GM12878 (cell line): Measurements from ENCODE around the gene CRMP1. TPM values are rescaled to one million over a fixed set of nuclear protein-coding genes. Genes with fewer than 3 reads are reported as not detected.

Experiments used
- ATAC-seq: fragments of 200-7000 bp; cut with Tn5 transposase; 3 replicates; pipeline ENCODE4 v1.9.1; 2020; ENCODE audit warnings: mild to moderate bottlenecking, moderate library complexity
- BruUV-seq: library from RNA; stranded (reverse); fragments of 400-500 nt; replicated peaks from 2 replicates; lab custom pipeline; 2021; lab: Mats Ljungman, UMichigan
- CTCF ChIA-PET: fragments of 300-600 bp; sonication (Branson Sonifier 250); formaldehyde crosslinking; extraction: SDS; loops from one replicate; lab custom pipeline; 2021; ENCODE audit warnings: inconsistent platforms; lab: Yijun Ruan, JAX
- POLR2A ChIA-PET: fragments of 350-600 bp; formaldehyde crosslinking; extraction: SDS; loops from one replicate; lab custom pipeline; 2021; ENCODE audit warnings: inconsistent platforms; lab: Charles Lee
- RAD21 ChIA-PET: fragments of 300-600 bp; sonication (Branson Sonifier 250); formaldehyde crosslinking; loops from one replicate; lab custom pipeline; 2023; ENCODE audit warnings: antibody characterized with exemption; ENCODE audit not compliant: unreplicated experiment; lab: Charles Lee
- SMC1A ChIA-PET: fragments of 300-600 bp; sonication (Branson Sonifier 250); formaldehyde crosslinking; loops from one replicate; lab custom pipeline; 2023; ENCODE audit not compliant: unreplicated experiment, uncharacterized antibody; lab: Charles Lee
- DNase-seq: peaks from one replicate; pipeline ENCODE4 v3.0.0-alpha.2; 2011; ENCODE audit warnings: low read depth, low spot score
- FAIRE-seq: peaks from 3 replicates; lab custom pipeline; 2011; peaks lifted over from hg19 to GRCh38; lab: Jason Lieb, UNC
- H2AFZ ChIP-seq: 2 replicates; pipeline ENCODE4 v1.6.0; 2011; ENCODE audit warnings: low read depth, low read length, control low read depth; ENCODE audit not compliant: control insufficient read depth
- H3K27ac ChIP-seq: 2 replicates; pipeline ENCODE4 v1.5.1; 2011; ENCODE audit warnings: control low read depth; ENCODE audit not compliant: control insufficient read depth, insufficient read depth
- H3K27me3 ChIP-seq, 2 experiments: replicated peaks in 1 of 2; 2 replicates each; pipeline versions ENCODE4 v1.6.0 to v1.6.1; 2011; ENCODE audit warnings: low read length in 1 of 2; ENCODE audit not compliant: control insufficient read depth in 2 of 2, insufficient read depth in 2 of 2
- H3K36me3 ChIP-seq, 2 experiments: 2 replicates each; pipeline ENCODE4 v1.5.1; 2011; ENCODE audit warnings: low read length in 1 of 2; ENCODE audit not compliant: control insufficient read depth in 2 of 2, insufficient read depth in 2 of 2
- H3K4me1 ChIP-seq: 2 replicates; pipeline ENCODE4 v1.6.1; 2011; ENCODE audit warnings: mild to moderate bottlenecking, low read length, moderate library complexity, mixed read lengths; ENCODE audit not compliant: control insufficient read depth, insufficient read depth
- H3K4me2 ChIP-seq: 2 replicates; pipeline ENCODE4 v1.6.0; 2011; ENCODE audit warnings: control low read depth; ENCODE audit not compliant: control insufficient read depth, insufficient read depth
- H3K4me3 ChIP-seq: fragments of 200-600 bp; sonication (generic); 2 replicates; pipeline ENCODE4 v1.5.1; 2016
- H3K79me2 ChIP-seq: 2 replicates; pipeline ENCODE4 v1.6.0; 2011; ENCODE audit warnings: low read length; ENCODE audit not compliant: control insufficient read depth, insufficient read depth
- H3K9ac ChIP-seq: 2 replicates; pipeline ENCODE4 v1.8.0; 2011; ENCODE audit warnings: low read length, control low read depth, mixed read lengths; ENCODE audit not compliant: control insufficient read depth, insufficient read depth
- H3K9me3 ChIP-seq: replicated peaks from 3 replicates; pipeline ENCODE4 v1.5.1; 2011; ENCODE audit warnings: mild to moderate bottlenecking, low read length; ENCODE audit not compliant: control insufficient read depth, insufficient read depth
- H4K20me1 ChIP-seq: 2 replicates; pipeline ENCODE4 v1.6.0; 2011; ENCODE audit not compliant: control insufficient read depth, insufficient read depth
- BHLHE40 ChIP-seq, 2 experiments: fragments of 450-650 bp in 1 of 2; IDR thresholded peaks; 2 replicates each; pipeline ENCODE4 v1.6.1; 2011 to 2017; ENCODE audit warnings: low read depth in 2 of 2, borderline replicate concordance in 1 of 2, improper control_type of control experiment in 1 of 2, low read length in 1 of 2, mild to moderate bottlenecking in 1 of 2
- CEBPB ChIP-seq, 2 experiments: fragments of 150-350 bp in 1 of 2; IDR thresholded peaks; 2 replicates each; pipeline ENCODE4 v1.6.1; 2012 to 2014; ENCODE audit warnings: low read depth in 2 of 2, low read length in 2 of 2, borderline replicate concordance in 1 of 2, inconsistent platforms in 1 of 2
- CREM ChIP-seq: IDR thresholded peaks from 2 replicates; pipeline ENCODE4 v1.6.1; 2014; ENCODE audit warnings: antibody characterized with exemption, low read depth
- FOXK2 ChIP-seq: fragments of 450-650 bp; IDR thresholded peaks from 2 replicates; pipeline ENCODE4 v1.6.1; 2017; ENCODE audit warnings: mild to moderate bottlenecking, moderate library complexity
- GATAD2B ChIP-seq: fragments of 450-650 bp; conservative IDR thresholded peaks from 2 replicates; pipeline ENCODE4 v1.6.1; 2017; ENCODE audit warnings: low read depth, mild to moderate bottlenecking, moderate library complexity
- RAD51 ChIP-seq: fragments of 450-650 bp; IDR thresholded peaks from 2 replicates; pipeline ENCODE4 v1.6.1; 2016; ENCODE audit warnings: moderate library complexity, mild to moderate bottlenecking, inconsistent platforms
- SREBF1 ChIP-seq: IDR thresholded peaks from 2 replicates; pipeline ENCODE4 v1.6.1; 2012; ENCODE audit warnings: mild to moderate bottlenecking, low read length
- YY1 ChIP-seq: IDR thresholded peaks from 2 replicates; pipeline ENCODE4 v1.6.1; 2011; ENCODE audit warnings: low read depth, mild to moderate bottlenecking, low read length
- WGBS: methylation state at CpG from one replicate; pipeline ENCODE4 v1.1.6; 2016; ENCODE audit warnings: low lambda C conversion rate; ENCODE audit not compliant: insufficient replicate concordance, insufficient coverage; ENCODE audit errors: missing lambda C conversion rate; 5-methylcytosine and 5-hydroxymethylcytosine counted together
- in situ Hi-C: fragments of 300-500 bp; cut with MboI; formaldehyde crosslinking; loops from 9 replicates; pipeline ENCODE4 v1.14.3; 2018; ENCODE audit warnings: mixed read lengths
- intact Hi-C: fragments of 100-400 bp; cut with micrococcal nuclease; formaldehyde crosslinking; loops from one replicate; pipeline ENCODE4 v1.14.2; 2022; ENCODE audit not compliant: unreplicated experiment
- polyA plus RNA-seq, 11 experiments: library from polyadenylated mRNA; depleted of rRNA in 4 of 11; unstranded in 6 of 11; stranded (reverse) in 5 of 11; fragments of >200 nt; fragmentation: Nextera tagmentation in 4 of 11; fragmentation: Illumina TruSeq in 1 of 11; extraction: Ambion mirVana in 4 of 11; extraction: Trizol in 1 of 11; gene quantifications; 1 replicate in 1 of 11; 2 replicates in 10 of 11; pipeline versions ENCODE4 v1.2.1 to v1.2.3, GENCODE V29; 2011 to 2016; ENCODE audit warnings: inconsistent platforms in 2 of 11, missing spikeins in 2 of 11, low read depth in 1 of 11
- total RNA-seq, 4 experiments: library from RNA; depleted of rRNA in 3 of 4; stranded (reverse); fragments of >200 nt in 3 of 4; fragmentation: Illumina TruSeq in 1 of 4; extraction: Trizol in 1 of 4; gene quantifications; 2 replicates each; pipeline versions ENCODE4 v1.2.1 to v1.2.3, GENCODE V29; 2013 to 2021
- TF ChIP-seq, protein P1 (sequence below): fragments of 450-650 bp; IDR thresholded peaks from 2 replicates; pipeline ENCODE4 v1.6.1; 2016; ENCODE audit warnings: mild to moderate bottlenecking

CRMP1 gene
- total and polyA plus RNA-seq, 10 of the 15 experiments (the other 5 are each of a cell fraction or from before 2014, with no cell fraction given): 0.03 to 1.4 (median 0.12) TPM; not detected in 2

DNA sequence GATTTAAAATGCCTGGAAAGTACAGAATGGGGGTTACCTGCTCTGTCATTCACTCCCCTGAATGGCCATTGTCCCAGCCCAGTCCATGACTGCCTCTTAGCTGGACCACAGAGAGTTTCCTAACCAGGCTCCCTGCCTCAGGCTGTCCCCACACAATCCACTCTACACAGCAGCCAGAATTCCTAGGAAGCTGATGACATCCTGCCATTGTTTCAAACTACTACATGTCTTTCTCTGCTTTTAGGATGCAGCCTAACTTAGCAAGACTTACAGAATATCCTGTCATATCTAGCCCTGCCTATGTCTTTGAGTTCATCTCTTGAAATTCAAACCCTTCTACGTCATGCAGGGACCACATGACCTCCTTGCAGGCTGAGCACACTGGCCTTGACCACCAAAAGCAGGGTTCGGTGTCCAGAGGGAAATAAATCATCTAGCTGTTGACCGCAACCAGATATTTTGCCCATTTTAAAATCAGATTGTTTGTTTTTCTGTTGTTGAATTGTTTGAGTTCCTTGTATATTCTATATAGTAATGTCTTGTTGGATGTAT is 16.1 kb upstream of the CRMP1 start:
- ChIA-PET POLR2A (no interaction called here), SMC1A (no interaction called here), CTCF (no interaction called here), RAD21 (no interaction called here)
- no peaks in the 10 kb centered on the region for H3K36me3 ChIP-seq
- BruUV-seq: no TSS peak
- FAIRE-seq (no peak), ATAC-seq (no peak), DNase-seq (no peak)
- no peak overlapping the region for H3K27ac ChIP-seq
- no peak overlapping the region for H3K4me3 ChIP-seq
- intact Hi-C loops (no loop called here), in situ Hi-C loops (no loop called here)
- no peaks in the 10 kb centered on the region for H3K79me2 ChIP-seq
- H3K4me2 ChIP-seq: no peak overlapping the region
- H2AFZ ChIP-seq: no peak overlapping the region
- TF ChIP-seq GATAD2B: no peak
- TF ChIP-seq, protein P1, sequence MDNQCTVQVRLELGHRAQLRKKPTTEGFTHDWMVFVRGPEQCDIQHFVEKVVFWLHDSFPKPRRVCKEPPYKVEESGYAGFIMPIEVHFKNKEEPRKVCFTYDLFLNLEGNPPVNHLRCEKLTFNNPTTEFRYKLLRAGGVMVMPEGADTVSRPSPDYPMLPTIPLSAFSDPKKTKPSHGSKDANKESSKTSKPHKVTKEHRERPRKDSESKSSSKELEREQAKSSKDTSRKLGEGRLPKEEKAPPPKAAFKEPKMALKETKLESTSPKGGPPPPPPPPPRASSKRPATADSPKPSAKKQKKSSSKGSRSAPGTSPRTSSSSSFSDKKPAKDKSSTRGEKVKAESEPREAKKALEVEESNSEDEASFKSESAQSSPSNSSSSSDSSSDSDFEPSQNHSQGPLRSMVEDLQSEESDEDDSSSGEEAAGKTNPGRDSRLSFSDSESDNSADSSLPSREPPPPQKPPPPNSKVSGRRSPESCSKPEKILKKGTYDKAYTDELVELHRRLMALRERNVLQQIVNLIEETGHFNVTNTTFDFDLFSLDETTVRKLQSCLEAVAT: no peak
- TF ChIP-seq RAD51: no peak
- no peak for TF ChIP-seq FOXK2
- TF ChIP-seq SREBF1: no peak
- TF ChIP-seq CEBPB (IDR thresholded peaks at IDR 0.05; ENCODE audit: borderline replicate concordance in 1 of 2, low read depth in 2 of 2, low read length in 2 of 2): no peak
- no peak for TF ChIP-seq BHLHE40 (IDR thresholded peaks at IDR 0.05; ENCODE audit: borderline replicate concordance in 1 of 2, low read depth in 2 of 2, low read length in 1 of 2)
- TF ChIP-seq CREM: no peak
- no peak for TF ChIP-seq YY1
- no peaks in the 10 kb centered on the region; the same call in 2 of the 3 replicates for H3K9me3 ChIP-seq
- no peaks in the 10 kb centered on the region; the same call in 1 of the 2 replicates for H3K4me1 ChIP-seq
- WGBS: 17% methylated on average over 3 of the region's 3 CpGs
- peaks cover 0 to 2% of the 10 kb centered on the region in 2 experiments; a peak in 1 of 4 replicates for H3K27me3 ChIP-seq
- H4K20me1 ChIP-seq: no peaks in the 10 kb centered on the region
- H3K9ac ChIP-seq: no peak overlapping the region
